LNCaP clone FGC (cell line): ENCODE measurements around the gene SRBD1.

Source experiments
- DNase-seq: peaks from one replicate; pipeline ENCODE4 v3.0.0-alpha.2; 2011; ENCODE audit warnings: low read depth
- H3K4me3 ChIP-seq: 2 replicates; pipeline ENCODE4 v1.5.1; 2011; ENCODE audit warnings: mild to moderate bottlenecking, low read depth, low read length, control low read depth
- CTCF ChIP-seq: IDR thresholded peaks from 2 replicates; pipeline ENCODE4 v1.5.1; 2012; ENCODE audit warnings: mild to moderate bottlenecking; ENCODE audit not compliant: control insufficient read depth, insufficient read depth; ENCODE audit errors: extremely low read depth

The SRBD1 gene

GRCh38 chr2:45477546-45477945 is 133.5 kb downstream of the SRBD1 start:
- no peak for TF ChIP-seq CTCF

GRCh38 chr2:45470531-45470930 is 140.5 kb downstream of the SRBD1 start:
- no peak for DNase-seq
- TF ChIP-seq CTCF = no peak

More at GRCh38 chr2:45477546-45477945, 133.5 kb downstream of the SRBD1 start:
- H3K4me3 ChIP-seq = no peak overlapping the region
- DNase-seq = no peak

GRCh38 chr2:45469314-45470099 is 141.6 kb downstream of the SRBD1 start:
- peak; percentile 32 for DNase-seq
- no peak overlapping the region for H3K4me3 ChIP-seq
- TF ChIP-seq CTCF = no peak

More at GRCh38 chr2:45470531-45470930, 140.5 kb downstream of the SRBD1 start:
- H3K4me3 ChIP-seq = no peak overlapping the region

- H3K4me3 ChIP-seq = no peak overlapping the region
- TF ChIP-seq CTCF = no peak
- DNase-seq = no peak
These were observed 142.8 kb downstream of the SRBD1 start for GRCh38 chr2:45468279-45468678.

- H3K4me3 ChIP-seq = no peak overlapping the region
- TF ChIP-seq CTCF = no peak
- DNase-seq = peak; percentile 45
These were observed 145.0 kb downstream of the SRBD1 start for GRCh38 chr2:45466053-45466452.

- H3K4me3 ChIP-seq = no peak overlapping the region
- no peak for TF ChIP-seq CTCF
- no peak for DNase-seq
These were observed 150.2 kb downstream of the SRBD1 start for GRCh38 chr2:45460825-45461224.

- no peak for TF ChIP-seq CTCF
- H3K4me3 ChIP-seq = no peak overlapping the region
- DNase-seq = no peak
These were observed 151.2 kb downstream of the SRBD1 start for GRCh38 chr2:45459860-45460259.
